Measurements from ENCODE around the gene SRM.
"Not testable (repeated sequence)": the region's sequence is repeated elsewhere in the genome, so short reads cannot be mapped to it uniquely, and the experiment has no call there.

SRM gene

GRCh38 chr1:11044849-11045427, 14.9 kb downstream of the SRM start:
- DNase-seq (ENCODE audit: low spot score) = no peak

- no peak for DNase-seq (ENCODE audit: low spot score)
These were observed 15.6 kb downstream of the SRM start for GRCh38 chr1:11044086-11044848.

GRCh38 chr1:11042995-11043874, 16.6 kb downstream of the SRM start:
- DNase-seq (ENCODE audit: low spot score) = no peak

- DNase-seq (ENCODE audit: low spot score) = no peak
These were observed 17.8 kb downstream of the SRM start for GRCh38 chr1:11042065-11042464.

GRCh38 chr1:11041048-11041447, 18.8 kb downstream of the SRM start:
- no peak for DNase-seq (ENCODE audit: low spot score)

GRCh38 chr1:11040105-11040429, 19.8 kb downstream of the SRM start:
- not testable (repeated sequence) for DNase-seq (ENCODE audit: low spot score)

GRCh38 chr1:11039351-11040104, 20.3 kb downstream of the SRM start:
- DNase-seq (ENCODE audit: low spot score) = no peak

- peak; percentile 87 for DNase-seq (ENCODE audit: low spot score)
These were observed 22.1 kb downstream of the SRM start for GRCh38 chr1:11037740-11038182.

GRCh38 chr1:11037019-11037739, 22.6 kb downstream of the SRM start:
- not testable (repeated sequence) for DNase-seq (ENCODE audit: low spot score)

GRCh38 chr1:11031624-11032262, 28.1 kb downstream of the SRM start:
- no peak for DNase-seq (ENCODE audit: low spot score)

GRCh38 chr1:11030865-11031264, 29.0 kb downstream of the SRM start:
- no peak for DNase-seq (ENCODE audit: low spot score)

GRCh38 chr1:11028018-11028417, 31.8 kb downstream of the SRM start:
- no peak for DNase-seq (ENCODE audit: low spot score)

GRCh38 chr1:11027316-11027715, 32.5 kb downstream of the SRM start:
- no peak for DNase-seq (ENCODE audit: low spot score)

GRCh38 chr1:11026903-11027302, 32.9 kb downstream of the SRM start:
- no peak for DNase-seq (ENCODE audit: low spot score)

- DNase-seq (ENCODE audit: low spot score) = no peak
These were observed 33.8 kb downstream of the SRM start for GRCh38 chr1:11026052-11026451.

GRCh38 chr1:11025618-11026017, 34.2 kb downstream of the SRM start:
- no peak for DNase-seq (ENCODE audit: low spot score)

GRCh38 chr1:11024874-11025203, 35.0 kb downstream of the SRM start:
- no peak for DNase-seq (ENCODE audit: low spot score)

- DNase-seq (ENCODE audit: low spot score) = no peak
These were observed 35.5 kb downstream of the SRM start for GRCh38 chr1:11024154-11024873.

GRCh38 chr1:11023201-11023600, 36.6 kb downstream of the SRM start:
- no peak for DNase-seq (ENCODE audit: low spot score)

GRCh38 chr1:11019971-11020370, 39.8 kb downstream of the SRM start:
- DNase-seq (ENCODE audit: low spot score) = no peak

All from ecto neural progenitor cell (in vitro differentiated cells).